NCI-H1092 treated with DMSO at 0.1 percent for 48 hours (cell line): ENCODE measurements around the gene DAPP1.

ENCODE experiments used
- DNase-seq: peaks from one replicate; lab custom pipeline; 2025; lab: John Stamatoyannopoulos, UW

Gene DAPP1

DNA sequence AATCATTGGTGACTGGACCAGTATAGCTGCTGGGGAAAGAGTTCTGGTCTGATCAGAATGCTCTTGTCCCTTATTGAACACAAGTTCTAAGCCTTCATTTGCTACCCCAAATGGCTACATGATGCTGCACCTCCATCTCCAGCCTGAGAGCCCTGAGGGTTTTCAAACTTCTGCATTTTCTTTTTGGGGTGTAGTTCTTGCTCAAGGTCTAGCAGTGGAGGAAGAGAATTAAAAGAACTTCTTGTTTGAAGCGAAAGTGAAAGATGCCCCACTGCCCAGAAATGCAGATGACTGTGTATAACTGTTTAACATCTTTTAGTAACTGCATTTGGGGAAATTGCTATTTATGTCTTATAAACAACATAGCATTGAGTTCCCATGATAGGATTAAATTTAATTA lies 39.1 kb downstream of the DAPP1 start:
- DNase-seq = no peak

DNA sequence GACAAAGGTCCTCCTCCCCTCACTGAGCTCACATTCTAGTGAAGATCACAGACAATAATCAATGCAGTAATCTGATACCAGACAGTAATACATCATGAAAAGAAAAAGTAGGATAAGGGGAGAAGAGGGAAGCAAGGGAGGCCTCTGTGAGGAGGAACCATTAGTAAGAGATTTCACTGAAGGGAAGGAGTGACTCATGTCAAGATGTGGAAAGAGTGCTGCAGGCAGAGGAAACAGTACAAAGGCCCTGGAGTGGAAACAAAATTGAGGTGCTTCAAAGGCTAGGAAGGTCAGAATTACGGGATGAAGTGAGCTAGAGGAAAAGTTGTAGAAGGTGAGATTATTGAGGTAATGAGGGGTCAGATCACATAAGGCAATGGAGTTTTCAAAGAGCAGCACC lies 39.5 kb downstream of the DAPP1 start:
- DNase-seq = no peak

DNA sequence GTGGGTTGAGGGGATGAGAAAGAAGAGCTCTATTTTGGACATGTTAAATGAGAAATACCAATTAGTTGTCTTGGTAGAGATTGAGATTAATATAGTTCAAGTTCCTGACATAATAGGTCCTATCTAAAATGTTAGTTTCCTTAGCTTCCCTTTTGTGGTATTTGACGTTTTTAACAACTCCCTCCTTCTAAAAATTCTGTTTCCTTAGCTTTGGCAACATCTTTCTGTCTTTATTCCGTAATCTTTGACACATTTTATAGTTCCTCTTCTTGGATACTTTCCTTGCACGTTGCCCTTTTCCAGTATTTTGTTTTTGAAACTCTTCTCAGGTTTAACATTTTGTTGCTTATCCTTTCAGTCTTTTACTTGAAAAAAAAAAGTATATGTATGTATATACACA lies 40.7 kb downstream of the DAPP1 start:
- DNase-seq = no peak

DNA sequence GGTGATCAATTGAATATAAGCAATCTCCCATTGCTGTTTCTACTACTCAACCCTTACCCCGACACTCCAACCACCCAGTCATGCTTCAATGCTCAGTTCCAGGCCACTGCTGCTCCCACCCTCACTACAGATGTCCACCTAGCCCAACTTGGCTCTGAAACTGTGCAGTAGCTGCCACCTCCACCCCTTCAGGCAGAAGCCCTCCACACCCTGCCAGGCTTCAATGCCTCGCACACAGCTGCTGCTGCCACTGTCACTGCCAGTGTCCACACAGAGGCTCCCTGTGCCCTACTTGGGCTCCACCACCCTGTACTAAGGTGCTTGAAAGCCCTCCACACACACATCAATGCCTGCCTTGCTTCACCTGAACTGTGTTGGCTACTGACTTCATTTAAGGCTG lies 43.0 kb downstream of the DAPP1 start:
- no peak for DNase-seq

DNA sequence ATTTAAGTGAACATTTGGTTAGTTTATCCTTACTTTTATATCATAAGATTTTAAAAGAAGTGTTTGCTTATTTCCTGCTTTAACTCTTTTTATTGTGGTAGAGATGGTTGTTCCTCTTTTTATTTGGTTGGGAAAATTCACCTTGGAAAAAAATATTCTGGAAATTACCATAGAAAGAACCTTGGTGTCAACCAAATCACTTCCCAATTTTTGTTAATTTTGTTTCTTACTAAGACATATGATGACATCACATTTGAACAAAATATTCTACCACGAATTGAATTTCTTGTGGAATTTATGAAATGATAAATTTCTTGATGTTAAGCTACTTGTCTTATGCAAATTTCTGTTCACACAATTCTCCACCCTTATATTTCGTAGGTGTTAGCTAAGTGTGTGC lies 43.9 kb downstream of the DAPP1 start:
- DNase-seq = no peak

DNA sequence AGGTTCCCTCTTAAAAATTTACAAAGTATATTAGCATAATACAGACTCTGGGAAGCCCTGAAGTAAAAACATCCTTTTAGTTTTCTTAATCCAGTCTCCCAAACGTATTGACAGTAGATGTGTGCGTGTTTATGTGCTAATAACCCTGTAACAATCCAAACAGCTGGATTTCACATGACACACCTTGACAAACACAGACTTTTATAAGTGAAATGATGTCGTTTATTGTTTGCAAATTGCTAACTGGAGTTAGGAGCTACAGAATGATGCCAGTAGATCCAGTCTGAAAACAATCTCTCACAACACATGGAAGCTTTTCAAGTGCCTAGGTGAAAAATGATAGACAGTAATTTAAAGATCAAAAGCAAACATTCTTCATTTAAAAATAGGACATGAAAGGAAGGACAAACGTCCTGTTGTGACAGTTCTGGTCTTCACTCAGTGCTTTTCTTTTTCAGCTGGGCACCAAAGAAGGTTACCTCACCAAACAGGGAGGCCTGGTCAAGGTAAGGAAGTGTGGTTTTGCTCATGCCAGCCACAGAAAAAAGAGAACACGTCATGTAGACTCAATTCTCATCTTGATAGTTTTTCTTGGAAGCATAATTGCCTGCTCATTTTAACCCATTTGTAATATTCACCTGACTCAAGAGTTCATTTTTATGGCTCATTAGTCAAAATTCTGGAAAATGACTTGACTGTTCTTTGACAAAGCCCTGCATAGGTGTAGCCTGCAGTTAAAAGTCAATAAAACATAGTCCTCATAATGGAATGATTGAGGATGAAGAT lies 44.7 kb downstream of the DAPP1 start:
- no peak for DNase-seq

DNA sequence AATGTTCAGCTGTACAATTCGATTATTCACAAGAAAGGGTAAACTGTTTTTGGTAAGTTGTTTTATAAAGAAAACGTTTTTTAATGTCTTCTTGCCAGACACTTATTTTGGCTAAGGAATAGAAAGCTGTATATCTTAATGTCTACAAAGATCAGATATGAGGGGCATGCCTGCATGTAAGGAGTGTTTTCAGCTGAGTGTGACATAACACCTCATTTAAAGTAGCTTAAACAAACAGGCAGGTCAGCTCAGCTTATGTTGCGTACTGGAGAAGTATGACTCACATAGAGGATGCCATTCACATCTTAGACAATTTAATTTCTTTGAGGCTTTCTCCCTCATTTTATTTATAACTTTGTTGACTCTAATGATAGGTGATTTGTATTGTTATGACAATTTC lies 47.2 kb downstream of the DAPP1 start:
- DNase-seq = no peak

DNA sequence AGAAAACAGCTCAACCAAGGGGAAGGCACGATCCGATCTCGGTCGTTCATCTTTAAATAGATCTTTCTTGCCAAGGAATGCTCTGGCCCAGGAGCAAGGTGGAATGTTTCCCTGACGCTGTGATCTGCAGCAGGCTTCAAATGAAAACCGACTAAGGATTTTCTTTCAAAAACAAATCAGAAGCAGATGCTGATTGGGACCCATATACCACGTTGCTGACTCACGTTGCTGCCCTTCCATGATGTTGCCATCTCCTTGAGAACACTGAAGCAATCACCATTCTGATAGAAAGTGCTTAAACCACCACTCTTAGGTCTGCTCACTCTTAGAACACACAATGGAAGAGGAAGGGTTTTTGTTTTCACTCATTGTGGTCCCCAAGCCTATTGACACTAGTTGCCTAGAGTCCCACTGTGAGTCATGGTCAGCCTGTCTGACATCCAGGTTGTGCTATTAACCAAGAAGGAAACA lies 51.5 kb downstream of the DAPP1 start:
- DNase-seq = no peak

DNA sequence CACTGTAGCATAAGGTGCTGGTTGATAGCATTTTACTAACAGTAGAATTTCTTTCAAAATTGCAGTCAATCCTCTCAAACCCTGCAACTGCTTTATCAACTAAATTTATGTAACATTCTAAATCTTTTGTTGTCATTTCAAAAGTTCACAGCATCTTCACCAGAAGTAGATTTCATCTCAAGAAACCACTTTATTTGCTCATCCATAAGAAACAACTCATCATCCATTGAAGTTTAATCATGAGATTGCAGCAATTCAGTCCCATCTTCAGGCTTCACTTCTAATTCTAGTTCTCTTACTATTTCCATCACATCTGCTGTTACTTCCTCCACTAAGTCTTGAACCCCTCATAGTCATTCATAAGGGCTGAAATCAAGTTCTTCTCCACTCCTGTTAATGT lies 55.9 kb downstream of the DAPP1 start:
- no peak for DNase-seq

DNA sequence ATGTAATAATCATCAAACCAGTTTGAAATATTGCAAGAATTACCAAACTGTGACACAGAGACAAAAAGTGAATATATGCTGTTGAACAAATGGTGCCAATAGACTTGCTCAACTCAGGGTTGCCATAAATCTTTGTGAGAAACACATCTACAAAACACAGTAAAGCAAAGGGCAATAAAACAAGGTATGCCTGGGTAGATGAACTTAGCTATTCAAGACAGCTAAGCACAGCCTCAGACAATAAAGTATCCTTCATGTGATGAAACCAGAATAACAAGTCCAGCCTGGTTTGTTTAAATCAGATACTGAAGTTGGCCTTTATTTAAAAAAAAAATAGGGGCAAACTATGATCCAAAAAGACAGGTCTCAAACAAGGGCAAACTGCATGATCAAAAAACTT lies 58.4 kb downstream of the DAPP1 start:
- no peak for DNase-seq

DNA sequence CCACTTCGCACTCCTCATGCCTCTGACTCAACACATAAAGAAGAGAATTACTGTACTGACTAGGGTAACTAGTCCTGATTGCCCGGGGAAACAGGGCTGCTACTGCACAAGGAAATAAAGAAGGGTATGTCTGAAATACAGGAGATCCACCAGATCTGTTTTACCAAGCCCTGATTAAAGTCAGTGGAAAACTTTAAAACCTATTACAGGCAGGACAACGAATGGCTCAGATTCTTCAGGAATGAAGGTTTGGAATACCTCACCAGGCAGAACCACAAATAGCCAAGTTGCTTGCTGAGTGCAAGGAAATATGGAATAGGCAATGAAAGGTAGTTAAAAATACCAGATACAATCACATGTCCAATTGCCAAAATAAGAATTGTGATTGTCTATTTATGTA lies 60.3 kb downstream of the DAPP1 start:
- DNase-seq = no peak

DNA sequence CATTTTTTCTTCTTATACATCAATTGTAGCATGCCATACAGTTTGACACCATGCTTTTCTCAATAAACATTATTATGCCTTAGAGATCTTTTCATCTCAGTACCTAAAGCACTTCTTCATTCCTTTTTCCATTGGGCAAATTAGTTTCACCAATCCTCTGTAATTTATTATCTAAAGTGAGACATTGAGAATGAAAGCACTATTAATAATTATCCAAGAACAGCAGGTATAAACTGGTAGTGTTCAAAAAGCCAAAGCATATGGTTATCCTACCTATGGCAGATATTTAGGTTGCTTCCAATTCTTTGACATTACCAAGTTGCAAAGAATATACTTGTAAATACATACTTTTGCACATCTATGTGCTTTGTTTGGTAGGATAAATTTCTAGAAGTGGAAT lies 62.0 kb downstream of the DAPP1 start:
- no peak for DNase-seq

DNA sequence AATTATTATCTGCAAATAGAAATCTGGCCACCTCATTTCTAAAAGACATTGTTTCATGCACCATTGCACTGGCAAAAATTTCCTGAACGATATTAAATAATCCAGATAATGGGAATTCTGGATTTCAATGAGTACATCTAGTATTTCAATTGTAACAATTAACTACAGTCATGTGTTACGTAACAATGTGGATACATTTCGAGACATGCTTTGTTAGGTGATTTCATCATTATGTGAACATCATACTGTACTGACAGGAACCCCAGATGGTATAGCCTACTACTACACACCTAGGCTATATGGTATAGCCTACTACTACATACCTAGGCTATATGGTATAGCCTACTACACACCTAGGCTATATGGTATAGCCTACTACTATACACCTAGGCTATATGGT lies 62.8 kb downstream of the DAPP1 start:
- no peak for DNase-seq

DNA sequence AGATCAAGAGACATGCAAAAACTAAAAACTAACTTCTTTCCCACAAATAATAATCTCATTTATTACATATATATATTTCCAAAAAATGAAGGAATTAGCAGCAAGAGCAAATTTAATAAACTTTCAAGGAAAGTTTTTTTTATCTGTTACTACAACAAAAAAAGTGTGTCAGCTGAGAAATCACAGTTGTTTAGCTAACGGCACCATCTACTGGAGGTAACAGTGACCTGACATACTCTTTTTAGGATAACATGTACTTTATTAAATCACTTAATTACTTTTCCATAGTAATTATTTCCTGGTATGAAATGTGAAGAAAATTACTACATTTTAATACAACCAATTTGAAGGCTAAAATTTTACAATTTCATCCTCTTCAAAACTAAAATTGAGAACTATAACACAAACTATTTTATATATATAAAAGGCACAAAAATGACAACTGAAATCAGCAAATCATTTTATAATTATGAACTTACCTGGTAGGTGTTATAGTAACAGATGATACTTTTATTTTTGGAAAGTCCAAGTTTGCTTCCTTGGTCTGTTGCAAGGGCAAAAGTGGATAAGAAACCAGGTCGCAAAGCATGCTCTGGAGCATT lies 68.5 kb downstream of the DAPP1 start:
- DNase-seq = peak; percentile 6

DNA sequence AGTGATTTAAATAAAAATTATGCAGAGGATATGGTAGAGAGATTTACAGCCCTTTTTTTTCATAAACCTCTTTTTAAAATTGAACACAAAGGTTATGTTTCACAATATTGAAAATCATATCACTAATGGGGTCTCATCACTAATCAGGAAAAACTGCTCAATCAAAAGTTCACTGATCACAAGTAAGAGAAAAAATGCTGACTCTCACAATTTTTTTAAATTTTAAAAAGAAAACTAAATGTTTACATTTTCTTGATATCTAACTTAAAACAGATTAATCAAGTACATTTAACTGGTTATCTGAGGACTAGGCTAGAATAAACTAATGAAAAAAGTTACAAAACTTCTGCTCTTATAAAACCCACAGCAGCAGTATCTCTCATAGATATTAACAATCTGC lies 69.1 kb downstream of the DAPP1 start:
- DNase-seq = no peak

DNA sequence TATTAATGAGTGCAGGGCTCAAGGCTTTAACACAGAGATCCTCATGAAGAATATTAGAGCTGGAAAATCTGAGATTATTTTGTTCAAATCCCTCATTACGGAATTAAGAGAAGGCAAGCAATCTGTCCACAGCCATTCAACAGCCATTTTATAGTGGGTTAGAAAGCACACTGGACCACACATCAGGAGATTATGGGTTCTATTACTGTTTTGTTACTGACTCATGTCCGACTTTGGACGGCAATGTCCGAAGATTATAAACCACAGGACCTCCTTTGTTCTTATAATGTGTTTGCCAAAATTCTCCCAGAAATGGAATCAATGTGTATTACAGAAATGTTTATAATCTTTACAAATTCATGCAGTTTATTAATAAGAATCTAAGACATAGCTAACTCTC lies 69.5 kb downstream of the DAPP1 start:
- DNase-seq = no peak

DNA sequence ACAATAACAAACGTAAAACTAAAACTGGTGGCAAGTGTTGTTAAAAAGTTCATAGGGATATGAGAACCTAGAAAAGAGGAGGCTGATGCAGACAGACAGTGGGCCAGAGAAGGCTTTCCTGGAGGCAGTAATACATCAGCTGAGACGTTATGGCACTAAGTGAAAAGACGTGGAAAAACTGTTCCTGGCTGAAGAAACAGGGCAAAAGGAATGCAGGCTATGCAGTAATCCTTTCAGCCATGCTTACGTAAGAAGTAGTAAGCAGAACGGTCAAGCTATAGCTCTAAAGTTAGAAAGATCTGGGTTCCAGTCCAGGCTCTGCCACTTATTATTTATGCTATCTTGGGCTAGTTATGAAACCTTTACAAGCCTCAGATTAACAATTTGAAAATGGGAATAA lies 71.2 kb downstream of the DAPP1 start:
- no peak for DNase-seq

DNA sequence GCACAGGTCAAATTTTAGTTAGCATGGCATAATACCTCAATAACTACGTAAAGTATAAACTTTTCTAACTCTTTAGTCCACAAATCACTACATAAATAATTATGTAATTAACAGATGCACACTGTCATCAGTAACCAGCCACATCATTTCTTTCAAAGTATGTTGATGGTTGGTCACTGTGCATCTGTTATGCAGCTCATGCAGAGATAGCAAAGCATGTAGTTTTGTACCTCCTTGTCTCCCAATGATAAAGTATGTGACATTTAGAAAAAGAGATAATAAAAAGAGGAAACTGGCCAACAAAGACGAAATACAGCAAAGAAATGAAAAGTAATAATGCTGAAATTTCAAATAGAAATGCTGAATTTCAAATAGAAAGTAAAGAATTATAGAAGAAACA lies 74.7 kb downstream of the DAPP1 start:
- DNase-seq = no peak

DNA sequence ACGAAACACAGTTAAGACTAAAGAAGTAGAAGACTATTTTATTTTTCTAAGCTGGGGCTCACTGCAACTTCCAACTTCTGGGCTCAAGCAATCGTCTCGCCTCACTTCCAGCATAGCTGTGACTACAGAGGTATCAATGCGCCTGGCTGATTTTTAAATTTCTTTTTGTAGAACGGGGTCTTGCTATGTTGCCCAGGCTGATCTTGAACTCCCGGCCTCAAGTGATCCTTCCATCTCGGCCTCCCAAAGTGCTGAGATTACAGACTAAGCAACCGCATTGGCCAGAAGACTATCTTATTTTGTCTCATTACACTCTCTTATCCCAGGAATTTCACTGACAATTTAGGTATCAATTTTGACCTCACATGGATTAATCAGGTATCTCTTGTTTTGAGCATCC lies 76.4 kb downstream of the DAPP1 start:
- no peak for DNase-seq

DNA sequence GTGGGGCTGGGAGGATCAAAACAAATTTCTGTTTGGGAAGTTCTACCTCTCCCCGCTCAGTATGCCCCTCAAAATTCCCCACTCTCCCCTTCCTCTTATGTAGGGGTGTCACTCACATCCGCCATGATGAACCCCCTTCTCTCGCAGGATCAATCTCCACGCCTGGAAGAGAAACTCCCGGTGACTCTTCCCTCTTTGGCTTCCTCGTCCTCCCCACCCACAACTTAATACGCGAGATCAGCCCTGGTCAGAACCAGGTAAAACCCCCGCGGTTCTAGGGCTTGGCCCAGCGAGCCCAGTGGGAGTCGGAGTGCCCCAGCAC lies 77.2 kb downstream of the DAPP1 start:
- DNase-seq = no peak

DNA sequence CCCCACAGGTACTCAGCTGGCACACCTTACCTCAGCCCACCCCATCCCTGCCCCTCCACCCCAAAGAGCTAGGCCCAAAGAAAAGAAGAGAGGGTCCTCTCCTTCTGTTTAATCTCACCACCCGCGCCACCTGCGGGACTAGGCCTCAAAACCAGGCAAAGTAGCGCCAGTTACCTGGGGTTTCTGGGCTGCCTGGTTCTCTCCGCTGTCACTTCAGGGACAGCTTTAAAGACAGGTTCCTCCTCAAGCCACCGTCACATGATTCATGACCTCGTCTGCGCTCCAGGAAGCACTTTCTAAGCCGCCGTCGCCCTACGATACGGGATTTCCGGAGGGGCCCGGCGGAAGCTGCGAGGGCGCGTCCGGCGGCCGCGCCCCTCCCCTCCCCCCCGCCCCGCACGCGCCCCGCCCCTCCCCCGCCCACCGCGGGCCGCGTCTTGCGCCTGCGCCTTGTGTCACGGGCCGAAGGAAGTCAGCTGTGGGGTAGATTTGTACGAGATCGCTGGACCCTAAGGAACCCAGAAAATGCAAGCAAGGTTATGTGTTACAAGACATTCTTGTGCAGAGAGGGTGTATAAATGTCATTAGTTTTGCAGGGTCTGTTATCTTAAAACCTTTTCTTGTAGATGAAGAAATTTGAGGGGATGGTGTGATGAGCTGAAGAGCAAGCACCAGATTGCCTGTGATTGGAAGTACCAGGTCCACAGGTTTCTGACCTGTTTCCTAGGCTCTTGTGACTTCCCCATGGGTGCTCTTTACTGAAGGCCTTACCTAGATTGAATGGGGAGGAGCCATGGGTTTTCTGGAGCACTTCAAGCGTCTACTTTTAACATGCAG lies 77.8 kb downstream of the DAPP1 start, which contains the start of gene LAMTOR3:
Gene LAMTOR3 (minus strand): TSS at position 267 of the 837 bp plus-strand sequence. CDS start 464 bp downstream, outside the sequence.
- peak; percentile 89 for DNase-seq

DNA sequence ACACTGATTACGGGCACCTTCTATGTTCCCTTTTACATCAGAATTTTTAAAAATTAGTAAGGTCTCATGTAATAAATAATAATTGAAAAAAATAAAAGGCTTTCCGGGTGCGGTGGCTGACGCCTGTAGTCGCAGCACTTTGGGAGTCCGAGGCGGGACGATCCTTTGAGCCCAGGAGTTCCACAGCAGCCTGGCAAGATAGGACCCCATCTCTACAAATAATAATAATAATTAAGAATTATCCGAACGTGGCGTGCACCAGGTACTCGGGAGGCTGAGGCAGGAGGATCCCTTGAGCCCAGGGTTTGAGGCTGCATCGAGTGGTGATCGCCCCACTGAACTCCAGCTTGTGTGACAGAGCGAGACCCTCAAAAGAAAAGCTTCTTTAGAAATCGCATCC lies 78.4 kb downstream of the DAPP1 start:
- DNase-seq = no peak

DNA sequence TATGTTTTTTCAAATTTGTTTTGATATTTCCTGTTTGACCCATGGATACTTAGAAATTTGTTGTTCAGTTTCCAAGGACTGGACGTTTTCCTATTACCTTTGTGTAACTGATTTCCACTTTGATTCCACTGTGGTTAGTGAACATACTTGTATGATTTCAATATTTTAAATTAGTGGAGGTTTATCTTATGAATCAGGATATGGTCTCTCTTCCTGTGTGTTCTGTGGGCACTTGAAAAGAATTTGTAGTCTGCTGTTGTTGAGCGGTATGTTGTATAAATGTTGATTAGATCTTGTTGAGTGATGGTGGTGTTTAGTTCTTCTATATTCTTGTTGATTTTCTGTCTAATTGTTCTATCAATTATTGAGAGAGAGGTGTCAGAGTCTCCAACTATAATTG lies 98.8 kb downstream of the DAPP1 start:
- DNase-seq = no peak
